ENCODE measurements around the gene KAZALD1. TPM values are rescaled to one million over a fixed set of nuclear protein-coding genes. Genes with fewer than 3 reads are reported as not detected.

KAZALD1 gene
- total and polyA plus RNA-seq, 4 experiments from 2014 or later: not detected

DNA sequence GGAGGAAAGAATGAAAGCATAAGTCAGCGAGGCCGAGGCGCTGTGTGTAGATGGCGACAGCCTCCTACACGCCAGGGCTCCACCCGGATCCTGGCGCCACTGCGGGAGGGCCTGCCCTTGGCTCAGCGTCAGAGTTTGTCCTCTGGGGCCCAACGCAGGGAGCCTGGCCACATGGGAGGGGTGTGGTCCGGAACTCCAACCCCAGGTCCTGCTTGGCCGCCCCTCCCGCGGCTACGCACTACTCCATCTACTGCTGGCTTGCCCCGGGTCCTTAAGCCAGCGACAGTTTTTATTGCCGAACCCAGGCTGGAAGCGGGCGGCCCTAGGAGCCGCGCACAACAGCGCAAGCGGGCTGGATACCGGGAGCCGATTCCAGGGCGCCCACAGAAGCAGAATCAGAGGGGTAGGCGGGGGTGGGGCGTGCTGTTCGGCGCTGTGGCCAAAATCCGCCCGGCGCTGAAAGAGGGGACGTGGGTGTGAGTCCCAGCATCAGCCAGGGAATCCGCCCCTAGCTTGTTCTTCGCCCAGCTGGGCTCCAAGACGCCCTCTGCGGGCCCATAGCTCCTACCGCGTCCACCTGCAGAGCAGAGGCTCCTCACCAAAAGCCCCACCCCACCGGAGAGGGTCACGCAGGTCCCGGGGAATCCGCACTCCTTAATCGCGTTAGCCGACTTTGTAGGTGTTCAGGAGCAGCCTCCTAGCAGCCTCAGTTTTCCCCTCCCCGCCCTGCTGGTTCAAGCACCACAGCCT is 4.5 kb downstream of the KAZALD1 start:
- Mint-ChIP-seq H3K4me3 (peak overlapping the region; percentile 54 to 78 (median 66)), H3K27me3 (peaks cover 21 to 35% of the 10 kb centered on the region in 2 donors), H3K9me3 (no peaks in the 10 kb centered on the region), H3K36me3 (peaks cover 0 to 2% of the 10 kb centered on the region in 2 donors), H3K27ac (no peak overlapping the region), H3K4me1 (peaks cover 9 to 43% (median 20%) of the 10 kb centered on the region in 4 donors)
- CTCF ChIA-PET (ENCODE audit: partially characterized antibody): interaction anchor here (1.0 to 18.0 kb wide), 5 partner anchors 10 to 76 kb away, joined by 3 to 645 read pairs (median 12); partner anchors contain the start of genes KAZALD1, PDZD7 and SFXN3
- H3K27ac ChIP-seq (ENCODE audit: low read depth, low read length): no peak overlapping the region
- H3K36me3 ChIP-seq (ENCODE audit: insufficient read depth, low read length): no peaks in the 10 kb centered on the region
- H3K4me1 ChIP-seq (ENCODE audit: insufficient read depth, low read length): peaks cover 40% of the 10 kb centered on the region
- H3K9me3 ChIP-seq (ENCODE audit: control insufficient read depth in 1 of 2, low read length in 2 of 2): no peaks in the 10 kb centered on the region
- POLR2A ChIA-PET (ENCODE audit: partially characterized antibody): interaction anchor here (2.1 to 2.8 kb wide), 3 partner anchors 15 to 35 kb away, joined by 10 to 14 read pairs (median 11); partner anchors contain the start of genes PDZD7 and SFXN3
- peak overlapping the region in 1 of 2 donors; percentile 34 for H3K4me3 ChIP-seq (ENCODE audit: low read length in 2 of 2)
- peak; percentile 34 to 53 (median 41) for DNase-seq
- intact Hi-C loops (cut with micrococcal nuclease): loop anchor here (5.0 to 10.0 kb wide), 2 partner anchors 56 to 288 kb away; partner anchors contain the start of gene BTRC
- H3K27me3 ChIP-seq (ENCODE audit: insufficient read depth, low read length): peaks cover 45% of the 10 kb centered on the region

DNA sequence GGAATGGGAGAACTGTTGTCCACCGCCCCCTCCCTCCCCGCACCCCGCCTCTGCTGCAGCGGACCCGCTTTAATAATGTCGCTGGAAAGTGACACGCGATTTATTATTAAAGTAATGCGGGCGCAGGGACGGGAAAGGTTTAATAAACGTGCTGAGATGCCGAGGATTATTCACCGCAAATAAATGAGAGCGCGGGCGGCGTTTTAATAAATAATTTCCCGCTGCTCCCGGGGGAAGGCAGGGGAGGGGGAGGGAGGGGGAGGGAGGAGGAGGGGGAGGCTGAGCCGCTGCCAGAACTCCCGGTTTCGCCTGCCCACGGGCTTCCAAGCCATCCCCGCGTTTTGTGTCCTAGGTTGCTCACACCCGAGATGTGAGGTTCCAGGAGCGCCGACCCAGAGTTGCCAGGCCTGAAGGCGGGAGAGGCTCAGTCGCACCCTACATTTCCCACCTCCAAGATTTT is 5.1 kb downstream of the KAZALD1 start:
- CTCF ChIA-PET (ENCODE audit: partially characterized antibody): interaction anchor here (0.9 to 18.0 kb wide), 8 partner anchors 9 to 154 kb away, joined by 3 to 645 read pairs (median 4); partner anchors contain the start of genes KAZALD1, PDZD7, SFXN3 and SLF2
- Histone ChIP-seq H3K4me3 (ENCODE audit: low read length in 2 of 2) (peak overlapping the region; percentile 52 to 76), H3K4me1 (ENCODE audit: insufficient read depth, low read length) (peaks cover 34% of the 10 kb centered on the region), H3K9me3 (ENCODE audit: control insufficient read depth in 1 of 2, low read length in 2 of 2) (no peaks in the 10 kb centered on the region), H3K36me3 (ENCODE audit: insufficient read depth, low read length) (no peaks in the 10 kb centered on the region), H3K27ac (ENCODE audit: low read depth, low read length) (no peak overlapping the region), H3K27me3 (ENCODE audit: insufficient read depth, low read length) (peaks cover 45% of the 10 kb centered on the region)
- Mint-ChIP-seq H3K4me1 (peaks cover 7 to 38% (median 15%) of the 10 kb centered on the region in 4 donors), H3K9me3 (no peaks in the 10 kb centered on the region), H3K27ac (no peak overlapping the region), H3K27me3 (peaks cover 21 to 38% of the 10 kb centered on the region in 2 donors), H3K4me3 (peak overlapping the region; percentile 90 to 97 (median 92)), H3K36me3 (peaks cover 0 to 2% of the 10 kb centered on the region in 2 donors)
- POLR2A ChIA-PET (ENCODE audit: partially characterized antibody): interaction anchor here (1.3 to 2.8 kb wide), 5 partner anchors 9 to 36 kb away, joined by 5 to 14 read pairs (median 10); partner anchors contain the start of genes PDZD7 and SFXN3
- intact Hi-C loops (cut with micrococcal nuclease): loop anchor here (5.0 to 10.0 kb wide), 2 partner anchors 55 to 288 kb away; partner anchors contain the start of gene BTRC
- DNase-seq: no peak

DNA sequence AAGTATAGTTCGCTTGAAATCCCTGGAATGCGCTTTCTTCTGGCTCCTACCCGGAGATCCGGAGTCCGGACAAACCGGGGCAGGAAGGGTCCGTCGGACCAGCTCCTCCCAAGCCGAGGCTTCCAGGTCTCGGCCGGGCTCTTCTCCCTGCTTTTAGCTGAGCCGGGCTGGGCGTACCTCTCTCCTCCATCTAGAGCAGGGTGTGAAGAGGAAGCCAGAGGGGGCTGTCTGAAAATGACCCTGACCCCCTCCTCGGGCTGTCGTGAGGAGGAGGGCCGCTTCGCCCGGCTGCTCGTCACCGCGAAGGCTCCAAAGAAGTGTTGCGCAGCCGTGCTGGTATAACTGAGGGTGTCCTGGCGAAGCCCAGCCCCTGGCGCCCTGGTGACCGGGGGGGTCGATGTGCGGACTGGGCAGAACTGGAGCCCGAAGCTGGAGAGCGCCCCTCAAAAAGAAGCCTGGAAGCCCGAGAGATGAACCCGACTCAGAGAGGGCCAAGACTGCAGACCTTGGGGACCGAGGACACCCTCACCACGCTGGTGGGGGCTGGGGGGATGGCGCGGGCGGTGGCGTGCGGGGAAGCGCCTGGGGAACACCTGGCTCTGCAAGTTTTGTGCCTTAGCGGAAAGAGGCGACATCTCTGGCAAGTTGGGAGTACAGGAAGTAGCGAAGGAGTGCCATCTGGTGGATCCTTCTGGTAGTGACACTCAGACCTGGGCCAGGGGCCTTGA is 5.7 kb downstream of the KAZALD1 start:
- Mint-ChIP-seq H3K4me1 (peaks cover 4 to 32% (median 10%) of the 10 kb centered on the region in 4 donors), H3K36me3 (peaks cover 0 to 2% of the 10 kb centered on the region in 2 donors)
- intact Hi-C loops (cut with micrococcal nuclease): loop anchor here (1.0 to 10.0 kb wide), 5 partner anchors 7 to 287 kb away; partner anchors contain the start of gene BTRC

DNA sequence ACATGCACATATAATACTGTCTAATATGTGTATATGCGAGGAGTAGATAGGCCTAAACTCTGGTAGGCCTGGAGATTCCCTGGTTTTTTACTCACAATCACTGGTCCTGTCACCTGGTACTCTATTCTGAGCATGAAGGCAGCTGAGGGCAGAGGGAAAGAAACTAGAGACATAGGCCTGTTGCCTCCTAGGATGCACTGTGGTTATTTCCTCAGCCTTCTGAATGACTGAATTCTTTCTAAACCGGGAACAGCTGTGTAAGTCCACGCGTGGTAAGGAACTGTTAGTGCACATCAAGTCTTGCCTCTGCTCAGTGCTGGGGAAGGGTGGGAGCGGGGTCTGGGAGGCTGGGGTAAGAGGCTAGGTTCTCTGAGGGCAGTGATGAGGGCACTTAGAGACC is 7.7 kb downstream of the KAZALD1 start:
- Mint-ChIP-seq H3K27ac (no peak overlapping the region), H3K4me1 (peaks cover 2 to 21% (median 7%) of the 10 kb centered on the region in 4 donors), H3K27me3 (peaks cover 32 to 54% of the 10 kb centered on the region in 2 donors), H3K36me3 (peaks cover 0 to 2% of the 10 kb centered on the region in 2 donors), H3K9me3 (no peaks in the 10 kb centered on the region), H3K4me3 (no peak overlapping the region)
- intact Hi-C loops (cut with micrococcal nuclease): loop anchor here (5.0 to 10.0 kb wide), 2 partner anchors 53 to 285 kb away; partner anchors contain the start of gene BTRC
- Histone ChIP-seq H3K27me3 (ENCODE audit: insufficient read depth, low read length) (peaks cover 32% of the 10 kb centered on the region), H3K36me3 (ENCODE audit: insufficient read depth, low read length) (no peaks in the 10 kb centered on the region), H3K4me3 (ENCODE audit: low read length in 2 of 2) (no peak overlapping the region), H3K9me3 (ENCODE audit: control insufficient read depth in 1 of 2, low read length in 2 of 2) (no peaks in the 10 kb centered on the region), H3K4me1 (ENCODE audit: insufficient read depth, low read length) (peaks cover 19% of the 10 kb centered on the region), H3K27ac (ENCODE audit: low read depth, low read length) (no peak overlapping the region)
- ChIA-PET POLR2A (ENCODE audit: partially characterized antibody) (interaction anchor here (1.4 kb wide), 1 partner anchor 9 kb away, joined by 3 read pairs; no protein-coding TSS in a partner anchor), CTCF (ENCODE audit: partially characterized antibody) (interaction anchor here (0.9 to 18.0 kb wide), 6 partner anchors 15 to 92 kb away, joined by 3 to 645 read pairs (median 4); partner anchors contain the start of gene KAZALD1)
- no peak for DNase-seq

More for the DNA sequence above, 5.7 kb downstream of the KAZALD1 start:
- Histone ChIP-seq H3K36me3 (ENCODE audit: insufficient read depth, low read length) (no peaks in the 10 kb centered on the region), H3K27me3 (ENCODE audit: insufficient read depth, low read length) (peaks cover 45% of the 10 kb centered on the region), H3K9me3 (ENCODE audit: control insufficient read depth in 1 of 2, low read length in 2 of 2) (no peaks in the 10 kb centered on the region), H3K4me3 (ENCODE audit: low read length in 2 of 2) (peak overlapping the region; percentile 52 to 76), H3K27ac (ENCODE audit: low read depth, low read length) (no peak overlapping the region), H3K4me1 (ENCODE audit: insufficient read depth, low read length) (peaks cover 28% of the 10 kb centered on the region)
- Mint-ChIP-seq H3K9me3 (no peaks in the 10 kb centered on the region), H3K27ac (peak overlapping the region in 3 of 7 donors; percentile 4 to 75 (median 24)), H3K27me3 (peaks cover 23 to 44% of the 10 kb centered on the region in 2 donors), H3K4me3 (peak overlapping the region; percentile 90 to 97 (median 92))
- ChIA-PET CTCF (ENCODE audit: partially characterized antibody) (interaction anchor here (0.9 to 18.0 kb wide), 8 partner anchors 8 to 155 kb away, joined by 3 to 645 read pairs (median 4); partner anchors contain the start of genes KAZALD1 and SLF2), POLR2A (ENCODE audit: partially characterized antibody) (interaction anchor here (1.3 to 2.7 kb wide), 4 partner anchors 9 to 36 kb away, joined by 5 to 11 read pairs (median 8); partner anchors contain the start of genes PDZD7 and SFXN3)
- peak; percentile 68 to 78 (median 72) for DNase-seq

DNA sequence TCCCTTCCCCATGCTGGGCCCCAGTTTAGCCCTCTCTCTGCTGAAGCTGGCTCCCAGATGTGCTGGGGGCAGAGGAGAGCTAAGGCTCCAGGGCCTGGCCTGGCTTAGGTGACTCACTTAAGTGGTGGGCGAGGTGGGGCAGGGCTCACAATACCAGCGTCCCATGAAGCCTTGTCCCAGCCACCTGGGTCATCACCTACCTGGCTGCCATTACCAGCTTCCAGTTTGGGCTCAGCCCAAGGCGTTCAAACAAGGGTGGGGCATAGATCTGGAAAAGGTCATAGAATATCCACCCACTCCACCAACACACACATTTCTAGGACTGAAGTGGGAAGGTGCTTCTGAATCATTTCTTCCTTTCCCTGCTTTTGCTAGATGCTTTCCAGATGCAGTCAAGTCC is 8.3 kb downstream of the KAZALD1 start:
- DNase-seq: no peak
- Mint-ChIP-seq H3K4me3 (no peak overlapping the region), H3K9me3 (no peaks in the 10 kb centered on the region), H3K4me1 (peaks cover 2 to 21% (median 7%) of the 10 kb centered on the region in 4 donors), H3K27ac (no peak overlapping the region), H3K27me3 (peaks cover 27 to 49% of the 10 kb centered on the region in 2 donors), H3K36me3 (peaks cover 0 to 2% of the 10 kb centered on the region in 2 donors)
- no peaks in the 10 kb centered on the region for H3K9me3 ChIP-seq (ENCODE audit: control insufficient read depth in 1 of 2, low read length in 2 of 2)
- H3K4me1 ChIP-seq (ENCODE audit: insufficient read depth, low read length): peaks cover 19% of the 10 kb centered on the region
- no peaks in the 10 kb centered on the region for H3K36me3 ChIP-seq (ENCODE audit: insufficient read depth, low read length)
- intact Hi-C loops (cut with micrococcal nuclease): no loop called here
- CTCF ChIA-PET (ENCODE audit: partially characterized antibody): interaction anchor here (1.0 to 18.0 kb wide), 4 partner anchors 21 to 92 kb away, joined by 3 to 645 read pairs (median 4); partner anchors contain the start of gene KAZALD1
- H3K4me3 ChIP-seq (ENCODE audit: low read length in 2 of 2): no peak overlapping the region
- H3K27ac ChIP-seq (ENCODE audit: low read depth, low read length): no peak overlapping the region
- POLR2A ChIA-PET (ENCODE audit: partially characterized antibody): interaction anchor here (1.4 kb wide), 1 partner anchor 10 kb away, joined by 3 read pairs; no protein-coding TSS in a partner anchor
- peaks cover 26% of the 10 kb centered on the region for H3K27me3 ChIP-seq (ENCODE audit: insufficient read depth, low read length)

DNA sequence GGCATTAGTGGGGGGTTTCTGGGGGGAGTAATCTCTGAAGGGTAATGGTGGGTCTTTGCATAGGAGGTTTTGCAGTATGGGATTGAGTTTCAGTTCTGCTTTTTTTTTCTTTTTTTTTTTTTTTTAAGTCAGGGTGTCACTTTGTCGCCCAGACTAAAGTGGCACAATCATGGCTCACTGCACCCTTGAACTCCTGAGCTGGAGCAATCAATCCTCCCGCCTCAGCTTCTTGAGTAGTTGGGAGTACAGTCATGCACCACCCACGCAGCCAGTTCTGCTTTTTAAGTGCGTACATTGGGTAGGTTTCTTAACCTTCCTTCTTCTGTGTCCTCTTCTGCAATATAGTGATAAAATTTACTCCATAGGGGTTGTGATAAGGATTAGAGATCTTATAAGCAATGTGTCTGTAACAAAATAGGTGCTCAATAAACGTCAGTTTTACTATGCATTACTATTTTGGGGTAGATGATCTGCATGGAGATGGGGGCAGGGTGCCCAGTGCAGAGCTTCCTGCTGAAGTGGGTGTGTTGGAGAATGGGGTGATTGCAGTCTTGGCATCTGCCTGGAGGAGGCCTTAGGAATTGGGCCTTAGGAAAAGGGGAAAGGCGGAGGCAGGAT is 9.6 kb downstream of the KAZALD1 start:
- no peak overlapping the region for H3K4me3 ChIP-seq (ENCODE audit: low read length in 2 of 2)
- no peak overlapping the region for H3K27ac ChIP-seq (ENCODE audit: low read depth, low read length)
- Mint-ChIP-seq H3K4me3 (no peak overlapping the region), H3K27ac (no peak overlapping the region), H3K4me1 (peaks cover 0 to 11% (median 3%) of the 10 kb centered on the region in 4 donors), H3K9me3 (no peaks in the 10 kb centered on the region), H3K36me3 (peaks cover 0 to 2% of the 10 kb centered on the region in 2 donors), H3K27me3 (peaks cover 28 to 47% of the 10 kb centered on the region in 2 donors)
- DNase-seq: no peak
- CTCF ChIA-PET (ENCODE audit: partially characterized antibody): interaction anchor here (1.0 to 18.0 kb wide), 3 partner anchors 23 to 70 kb away, joined by 4 to 645 read pairs (median 6); partner anchors contain the start of gene KAZALD1
- H3K27me3 ChIP-seq (ENCODE audit: insufficient read depth, low read length): peaks cover 23% of the 10 kb centered on the region
- POLR2A ChIA-PET (ENCODE audit: partially characterized antibody): no interaction called here
- peaks cover 13% of the 10 kb centered on the region for H3K4me1 ChIP-seq (ENCODE audit: insufficient read depth, low read length)
- H3K36me3 ChIP-seq (ENCODE audit: insufficient read depth, low read length): no peaks in the 10 kb centered on the region
- no peaks in the 10 kb centered on the region for H3K9me3 ChIP-seq (ENCODE audit: control insufficient read depth in 1 of 2, low read length in 2 of 2)
- intact Hi-C loops (cut with micrococcal nuclease): no loop called here
